HG03025 (cell line): ENCODE measurements around the gene MMP14.
A peak's percentile ranks its signal among the peaks of the same experiment; 100 is the strongest.
"Not testable (repeated sequence)": the region's sequence is repeated elsewhere in the genome, so short reads cannot be mapped to it uniquely, and the experiment has no call there.

Source experiments
- ATAC-seq: cut with Tn5 transposase; IDR thresholded peaks from one replicate; pipeline ENCODE4 v1.9.1; 2021; ENCODE audit warnings: mild to moderate bottlenecking, moderate library complexity; ENCODE audit not compliant: unreplicated experiment, low FRiP score

Gene MMP14

DNA sequence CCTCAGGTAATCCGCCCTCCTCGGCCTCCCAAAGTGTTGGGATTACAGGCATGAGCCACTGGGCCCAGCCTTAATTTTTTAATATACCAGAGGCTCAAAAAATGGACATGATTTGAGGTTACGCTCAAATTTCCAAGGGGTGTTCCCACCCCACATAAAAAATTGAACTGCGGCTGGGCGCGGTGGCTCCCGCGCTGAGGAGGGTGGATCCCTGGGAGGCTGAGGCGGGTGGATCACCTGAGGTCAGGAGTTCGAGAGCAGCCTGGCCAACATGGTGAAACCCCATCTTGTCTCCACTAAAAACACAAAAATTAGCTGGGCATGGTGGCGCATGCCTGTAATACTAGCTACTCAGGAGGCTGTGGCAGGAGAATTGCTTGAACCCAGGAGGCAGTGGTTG lies 17.9 kb downstream of the MMP14 start:
- not testable (repeated sequence) for ATAC-seq

- no peak for ATAC-seq
These were observed 18.8 kb downstream of the MMP14 start for GRCh38 chr14:22854963-22855724.

DNA sequence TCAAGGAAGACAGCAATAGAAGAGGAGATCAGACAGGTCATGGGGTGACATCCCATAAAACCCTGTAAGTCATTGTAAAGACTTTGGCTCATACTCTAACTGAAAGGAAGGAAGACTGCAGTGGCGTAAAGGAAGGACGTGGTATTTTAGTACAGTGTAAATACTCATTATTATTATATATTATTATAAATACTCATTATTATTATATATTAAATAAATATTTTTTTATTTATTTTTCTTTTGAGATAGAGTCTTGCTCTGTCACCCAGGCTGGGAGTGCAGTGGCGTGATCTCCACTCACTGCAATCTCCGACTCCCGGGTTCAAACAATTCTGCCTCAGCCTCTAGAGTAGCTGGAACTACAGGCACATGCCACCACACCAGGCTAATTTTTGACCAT lies 20.0 kb downstream of the MMP14 start:
- no peak for ATAC-seq

GRCh38 chr14:22860377-22860776 lies 24.0 kb downstream of the MMP14 start:
- ATAC-seq, result not testable (repeated sequence)

GRCh38 chr14:22861651-22862050 lies 25.3 kb downstream of the MMP14 start:
- no peak for ATAC-seq

- no peak for ATAC-seq
These were observed 28.6 kb downstream of the MMP14 start for GRCh38 chr14:22864979-22865378.

DNA sequence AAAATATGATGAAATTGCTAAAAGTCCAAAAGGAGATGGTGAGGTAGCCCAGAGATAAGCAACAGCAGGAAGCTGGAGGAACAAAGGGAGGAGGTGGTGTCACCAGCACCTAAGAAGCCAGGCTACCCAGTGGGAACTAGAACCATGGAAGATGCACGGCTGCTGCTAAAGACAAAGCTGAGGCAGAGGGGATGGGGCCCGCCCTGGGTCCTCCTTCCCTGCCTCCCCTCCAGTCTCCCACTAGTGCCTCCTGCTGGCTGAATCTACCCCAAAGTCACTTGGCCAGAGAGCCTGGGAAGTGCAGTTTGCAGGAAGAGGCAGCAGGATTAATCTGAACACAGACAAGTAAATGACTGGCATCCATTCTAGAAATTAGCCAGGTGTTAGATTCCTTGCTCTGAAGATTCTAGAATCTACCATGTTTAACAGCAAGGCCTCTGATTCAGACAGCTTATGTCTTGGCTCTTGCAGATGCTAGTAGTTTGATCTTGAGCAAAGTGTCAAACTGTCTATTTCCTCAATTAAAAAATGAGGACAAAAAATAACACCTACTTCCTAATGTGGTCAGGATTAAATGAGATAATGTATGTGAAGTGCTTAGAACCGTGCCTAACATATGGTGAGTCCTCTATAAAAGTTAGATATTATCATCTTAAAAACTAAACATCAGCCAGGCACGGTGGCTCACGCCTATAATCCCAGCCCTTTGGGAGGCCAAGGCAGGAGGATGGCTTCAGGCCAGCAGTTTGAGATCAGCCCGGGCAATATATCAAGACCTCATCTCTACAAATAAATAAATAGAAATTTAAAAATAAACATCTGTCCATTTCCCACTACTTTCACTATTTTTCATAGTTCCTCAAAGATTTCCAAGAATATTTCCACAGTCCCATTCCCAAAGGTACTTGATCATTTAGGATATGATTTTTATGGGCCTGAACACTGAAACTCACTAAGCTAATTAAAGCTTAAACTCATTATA lies 29.3 kb downstream of the MMP14 start:
- ATAC-seq, result no peak

DNA sequence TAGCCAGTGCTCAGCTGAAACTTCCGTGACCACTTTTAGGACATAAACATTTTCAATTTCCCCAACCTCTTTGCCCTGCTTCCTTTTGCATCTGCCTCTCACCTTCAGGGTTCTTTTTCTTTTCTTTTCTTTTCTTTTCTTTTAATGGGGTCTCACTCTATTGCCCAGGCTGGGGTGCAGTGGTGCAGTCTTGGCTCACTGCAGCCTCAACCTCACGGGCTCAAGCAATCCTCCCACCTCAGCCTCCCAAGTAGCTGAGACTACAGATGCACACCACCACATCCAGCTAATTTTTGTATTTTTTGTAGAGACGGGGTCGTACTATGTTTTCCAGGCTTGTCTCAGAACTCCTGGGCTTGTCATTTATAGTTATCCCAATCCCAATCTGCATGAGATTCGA lies 30.5 kb downstream of the MMP14 start:
- ATAC-seq, result no peak

GRCh38 chr14:22870811-22871223 lies 34.4 kb downstream of the MMP14 start:
- peak; percentile 37 for ATAC-seq

- peak; percentile 68 for ATAC-seq
These were observed 35.0 kb downstream of the MMP14 start, which contains the start of gene LRP10 for GRCh38 chr14:22871224-22872032. LRP10 (plus strand) TSS chr14:22871740; CDS start chr14:22872304, 564 bp downstream.

DNA sequence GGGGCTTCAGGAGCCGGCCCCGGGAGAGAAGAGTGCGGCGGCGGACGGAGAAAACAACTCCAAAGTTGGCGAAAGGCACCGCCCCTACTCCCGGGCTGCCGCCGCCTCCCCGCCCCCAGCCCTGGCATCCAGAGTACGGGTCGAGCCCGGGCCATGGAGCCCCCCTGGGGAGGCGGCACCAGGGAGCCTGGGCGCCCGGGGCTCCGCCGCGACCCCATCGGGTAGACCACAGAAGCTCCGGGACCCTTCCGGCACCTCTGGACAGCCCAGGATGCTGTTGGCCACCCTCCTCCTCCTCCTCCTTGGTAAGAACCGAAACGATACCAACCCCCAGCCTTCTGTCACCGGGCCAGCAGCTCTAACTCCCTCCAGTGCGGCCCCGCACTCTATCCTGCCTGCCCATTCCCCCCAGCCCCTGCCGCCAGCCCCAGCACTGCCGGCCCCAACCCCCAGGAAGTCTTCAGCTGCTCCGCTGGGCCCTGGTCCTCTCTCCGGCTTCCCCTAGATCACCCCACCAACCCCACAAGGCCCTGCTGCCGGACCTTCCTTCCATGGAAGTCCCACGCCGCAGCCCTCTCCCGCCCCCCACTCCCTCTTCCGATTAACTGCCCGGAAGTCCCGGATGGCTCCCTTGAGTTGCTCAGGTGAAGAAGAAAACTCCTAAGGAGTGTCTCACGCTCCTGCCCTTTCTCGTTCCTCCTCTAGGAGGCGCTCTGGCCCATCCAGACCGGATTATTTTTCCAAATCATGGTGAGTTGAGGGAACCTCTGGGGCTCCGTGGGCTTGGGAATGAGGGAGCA lies 35.8 kb downstream of the MMP14 start:
- peak; percentile 26 for ATAC-seq

GRCh38 chr14:22872833-22873520 lies 36.6 kb downstream of the MMP14 start:
- no peak for ATAC-seq

DNA sequence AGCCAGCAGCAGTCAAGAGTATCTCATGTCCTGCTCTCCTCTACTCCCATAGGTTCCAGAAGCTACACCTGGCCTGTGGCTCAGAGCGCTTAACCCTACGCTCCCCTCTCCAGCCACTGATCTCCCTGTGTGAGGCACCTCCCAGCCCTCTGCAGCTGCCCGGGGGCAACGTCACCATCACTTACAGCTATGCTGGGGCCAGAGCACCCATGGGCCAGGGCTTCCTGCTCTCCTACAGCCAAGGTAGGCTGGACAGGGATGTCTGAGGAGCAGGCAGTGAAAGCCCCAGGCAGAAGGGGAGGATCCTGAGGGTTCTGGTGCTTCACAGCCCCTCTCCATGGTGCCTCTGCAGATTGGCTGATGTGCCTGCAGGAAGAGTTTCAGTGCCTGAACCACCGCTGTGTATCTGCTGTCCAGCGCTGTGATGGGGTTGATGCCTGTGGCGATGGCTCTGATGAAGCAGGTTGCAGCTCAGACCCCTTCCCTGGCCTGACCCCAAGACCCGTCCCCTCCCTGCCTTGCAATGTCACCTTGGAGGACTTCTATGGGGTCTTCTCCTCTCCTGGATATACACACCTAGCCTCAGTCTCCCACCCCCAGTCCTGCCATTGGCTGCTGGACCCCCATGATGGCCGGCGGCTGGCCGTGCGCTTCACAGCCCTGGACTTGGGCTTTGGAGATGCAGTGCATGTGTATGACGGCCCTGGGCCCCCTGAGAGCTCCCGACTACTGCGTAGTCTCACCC lies 38.8 kb downstream of the MMP14 start:
- no peak for ATAC-seq

DNA sequence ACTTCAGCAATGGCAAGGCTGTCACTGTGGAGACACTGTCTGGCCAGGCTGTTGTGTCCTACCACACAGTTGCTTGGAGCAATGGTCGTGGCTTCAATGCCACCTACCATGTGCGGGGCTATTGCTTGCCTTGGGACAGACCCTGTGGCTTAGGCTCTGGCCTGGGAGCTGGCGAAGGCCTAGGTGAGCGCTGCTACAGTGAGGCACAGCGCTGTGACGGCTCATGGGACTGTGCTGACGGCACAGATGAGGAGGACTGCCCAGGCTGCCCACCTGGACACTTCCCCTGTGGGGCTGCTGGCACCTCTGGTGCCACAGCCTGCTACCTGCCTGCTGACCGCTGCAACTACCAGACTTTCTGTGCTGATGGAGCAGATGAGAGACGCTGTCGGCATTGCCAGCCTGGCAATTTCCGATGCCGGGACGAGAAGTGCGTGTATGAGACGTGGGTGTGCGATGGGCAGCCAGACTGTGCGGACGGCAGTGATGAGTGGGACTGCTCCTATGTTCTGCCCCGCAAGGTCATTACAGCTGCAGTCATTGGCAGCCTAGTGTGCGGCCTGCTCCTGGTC lies 39.4 kb downstream of the MMP14 start:
- no peak for ATAC-seq

DNA sequence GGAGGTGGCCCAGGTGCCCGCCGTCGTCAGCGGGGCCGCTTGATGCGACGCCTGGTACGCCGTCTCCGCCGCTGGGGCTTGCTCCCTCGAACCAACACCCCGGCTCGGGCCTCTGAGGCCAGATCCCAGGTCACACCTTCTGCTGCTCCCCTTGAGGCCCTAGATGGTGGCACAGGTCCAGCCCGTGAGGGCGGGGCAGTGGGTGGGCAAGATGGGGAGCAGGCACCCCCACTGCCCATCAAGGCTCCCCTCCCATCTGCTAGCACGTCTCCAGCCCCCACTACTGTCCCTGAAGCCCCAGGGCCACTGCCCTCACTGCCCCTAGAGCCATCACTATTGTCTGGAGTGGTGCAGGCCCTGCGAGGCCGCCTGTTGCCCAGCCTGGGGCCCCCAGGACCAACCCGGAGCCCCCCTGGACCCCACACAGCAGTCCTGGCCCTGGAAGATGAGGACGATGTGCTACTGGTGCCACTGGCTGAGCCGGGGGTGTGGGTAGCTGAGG lies 40.7 kb downstream of the MMP14 start:
- no peak for ATAC-seq

DNA sequence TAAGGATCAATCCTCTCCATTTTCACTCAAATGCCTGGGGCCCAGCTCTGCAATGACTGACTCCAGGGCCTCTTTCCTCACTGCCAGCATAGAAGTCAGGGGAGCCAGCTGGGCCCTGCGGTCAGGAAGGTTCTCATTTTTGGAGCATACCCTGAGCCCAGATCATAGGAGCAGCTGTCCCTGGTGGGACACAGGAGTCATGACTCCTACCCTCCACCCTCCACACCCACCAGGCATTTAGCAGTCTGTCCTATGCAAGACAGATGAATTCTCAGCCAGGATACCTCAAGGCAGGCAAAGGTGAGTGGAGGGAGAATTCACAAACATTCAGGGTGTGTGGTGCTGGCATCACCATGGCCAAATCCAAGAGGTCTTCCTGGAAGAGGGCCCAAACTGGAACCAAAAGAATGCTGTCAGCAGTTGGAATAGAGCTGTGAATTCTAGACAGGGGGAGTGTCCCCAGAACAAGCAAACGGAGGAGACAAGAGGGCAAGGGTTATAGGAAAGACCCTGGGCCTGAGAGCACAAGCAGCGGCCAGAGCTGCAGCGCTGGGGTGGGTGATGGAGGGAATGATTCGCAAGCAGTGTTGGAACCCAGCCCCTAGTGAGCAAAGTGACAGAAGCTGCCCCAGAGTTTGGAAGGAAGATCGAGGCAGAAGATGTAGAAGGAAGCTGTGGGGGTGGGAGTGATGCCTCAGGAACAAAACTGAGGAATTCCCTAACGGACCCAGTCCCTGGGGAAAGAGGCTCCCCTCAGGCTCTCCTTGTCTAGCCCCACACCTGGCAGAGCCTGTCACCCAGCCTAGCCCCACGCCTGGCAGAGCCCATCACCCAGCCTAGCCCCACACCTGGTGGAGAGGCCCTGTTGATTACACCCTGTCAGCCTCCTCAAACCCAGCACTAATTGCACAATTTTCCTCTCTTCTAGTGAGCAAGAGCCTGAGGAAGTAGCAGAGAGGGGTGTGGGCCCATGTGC lies 42.2 kb downstream of the MMP14 start:
- ATAC-seq, result no peak

- ATAC-seq, result no peak
These were observed 45.7 kb downstream of the MMP14 start for GRCh38 chr14:22882064-22882463.
